NCI-H446 (cell line): Measurements from ENCODE around the gene MYL5.
"Not testable (repeated sequence)": the region's sequence is repeated elsewhere in the genome, so short reads cannot be mapped to it uniquely, and the experiment has no call there.

ENCODE experiments used
- DNase-seq, 2 experiments: peaks; one replicate each; lab custom pipeline; 2025; lab: John Stamatoyannopoulos, UW

MYL5 gene

DNA sequence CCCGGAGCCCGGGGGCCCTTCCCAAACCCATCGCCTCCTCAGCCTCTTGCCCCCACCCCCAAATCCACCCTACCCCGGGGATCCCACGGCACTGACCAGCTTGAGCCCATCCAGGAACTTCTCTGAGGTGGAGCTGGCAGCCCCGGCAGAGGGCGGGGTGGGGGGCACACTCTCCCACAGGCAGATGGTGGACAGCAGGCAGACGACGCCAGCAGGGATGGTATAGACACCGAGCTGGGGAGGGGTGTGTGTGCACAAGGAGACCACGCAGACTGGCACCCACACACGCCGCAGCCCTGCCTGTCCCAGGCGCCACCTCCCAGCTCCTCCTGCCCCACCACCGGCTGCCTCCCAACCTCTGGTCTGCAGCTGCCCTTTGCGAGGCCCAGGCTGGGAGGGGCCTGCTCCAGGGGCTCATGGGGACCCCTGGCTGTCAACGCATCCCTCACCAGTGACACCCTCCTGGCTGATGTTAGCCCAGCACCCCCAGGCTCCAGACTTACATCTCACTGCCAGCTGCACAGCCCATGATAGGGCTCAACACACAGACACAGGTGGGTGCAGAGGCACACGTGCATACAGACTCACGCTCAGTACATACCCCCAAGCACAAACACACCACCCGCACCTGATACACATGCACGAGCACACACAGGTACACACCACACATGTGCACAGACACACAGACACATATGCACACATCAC, 10.4 kb downstream of the MYL5 start:
- no peak for DNase-seq

DNA sequence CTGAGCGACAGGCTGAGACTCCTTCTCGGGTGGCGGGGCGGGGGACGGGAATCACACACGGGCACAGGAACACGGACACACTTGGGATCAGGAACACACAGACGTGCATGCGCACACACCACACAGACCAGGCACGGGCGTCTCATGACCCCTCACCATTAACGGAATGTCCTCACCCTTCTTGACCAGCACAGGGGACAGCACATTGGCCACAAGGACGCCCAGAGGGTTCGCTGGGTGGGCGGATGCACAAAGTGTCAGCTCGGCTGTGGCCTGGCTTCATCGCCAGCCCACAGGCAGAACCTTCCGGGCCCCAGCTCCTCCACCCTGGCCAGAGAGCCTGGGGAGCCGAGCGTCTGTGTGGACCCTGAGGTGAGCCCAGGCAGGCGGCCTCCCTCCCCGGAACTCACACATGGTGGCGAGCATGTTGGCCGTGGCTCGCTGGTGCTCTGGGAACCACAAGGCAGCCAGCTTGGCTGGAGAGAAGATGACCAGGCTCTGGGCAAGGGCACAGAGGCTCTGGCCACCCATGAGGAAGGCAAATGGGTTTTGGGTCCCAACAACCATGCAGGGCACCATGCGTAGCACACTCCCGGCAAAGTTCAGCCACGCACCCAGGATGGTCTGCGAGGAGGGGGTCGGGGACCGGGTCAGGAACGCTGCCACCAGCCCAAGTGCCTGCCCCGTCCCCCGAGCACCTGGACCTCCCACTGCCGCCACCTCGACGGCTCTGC, 11.5 kb downstream of the MYL5 start:
- DNase-seq: no peak

DNA sequence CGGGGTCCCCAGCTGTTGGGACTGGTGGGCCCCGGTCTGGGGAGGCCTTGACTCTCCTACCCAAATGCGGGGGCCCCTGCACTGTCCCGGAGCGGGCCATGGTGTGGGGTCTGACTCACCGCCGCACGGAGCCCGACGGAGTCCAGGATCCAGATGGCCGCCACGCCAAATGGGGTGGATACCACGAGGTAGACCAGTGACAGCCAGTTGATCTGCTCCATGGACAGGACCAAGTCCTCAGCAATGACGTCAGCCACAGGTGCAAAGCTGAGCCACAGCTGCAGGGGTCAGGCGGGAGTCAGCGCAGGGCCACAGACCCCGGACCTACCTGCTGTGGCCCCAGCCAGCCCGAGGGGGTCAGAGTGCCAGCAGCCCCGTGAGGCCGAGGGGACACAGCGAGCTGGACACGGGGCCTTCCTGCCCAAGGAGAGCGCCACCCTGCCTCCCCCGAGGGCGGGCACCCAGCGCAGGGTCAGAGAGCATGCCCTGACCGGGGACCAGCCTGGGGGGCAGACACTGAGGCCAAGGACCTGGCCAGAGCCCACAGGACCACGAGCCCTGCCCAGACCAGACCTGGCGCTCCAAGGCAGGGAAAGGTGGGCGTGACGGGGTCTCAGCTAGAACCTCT, 12.2 kb downstream of the MYL5 start:
- no peak for DNase-seq

DNA sequence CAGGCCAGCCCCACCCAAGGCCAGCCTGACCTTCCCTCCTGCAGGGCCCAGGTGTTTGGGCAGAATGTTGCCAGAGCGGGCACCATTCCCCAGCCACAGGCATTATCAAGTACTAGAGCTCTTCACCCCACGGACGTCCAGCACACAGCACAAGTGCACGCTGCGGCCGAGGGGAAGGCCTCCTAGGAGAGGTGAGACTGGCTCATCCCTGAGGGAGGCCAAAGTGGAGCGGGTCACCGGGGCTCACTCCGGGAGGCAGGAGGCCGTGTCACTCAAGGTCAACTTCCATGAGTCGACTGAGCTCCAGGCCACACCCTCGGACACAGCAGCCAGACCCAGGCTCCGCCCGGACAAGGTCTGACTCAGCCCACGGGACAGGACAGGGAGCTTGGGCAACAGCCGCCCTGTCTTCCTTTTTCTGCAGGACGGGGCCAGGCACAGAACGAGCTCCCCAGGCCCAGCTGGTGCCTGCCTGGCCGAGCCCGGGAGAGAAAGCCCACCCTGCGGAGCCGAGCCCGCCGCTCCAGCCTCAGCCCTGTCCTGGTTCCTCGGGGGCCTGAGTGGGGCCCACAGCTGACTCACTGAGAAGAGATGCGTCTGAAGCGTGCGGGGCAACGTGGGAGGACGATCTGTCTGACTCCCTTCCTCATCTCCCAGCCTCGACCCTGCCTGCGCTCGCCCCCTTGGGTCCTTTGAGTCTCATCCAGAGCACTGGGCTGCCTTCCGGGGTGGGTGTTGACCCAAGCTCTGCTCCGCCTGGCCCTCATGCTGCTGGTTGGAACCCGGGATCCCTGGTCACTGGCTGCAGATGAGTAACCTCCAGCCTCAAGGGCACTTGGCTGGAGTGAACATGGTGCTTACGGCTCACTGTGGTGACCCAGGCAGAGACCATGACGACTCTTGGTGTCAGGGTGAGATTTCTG, 13.0 kb downstream of the MYL5 start:
- no peak for DNase-seq

DNA sequence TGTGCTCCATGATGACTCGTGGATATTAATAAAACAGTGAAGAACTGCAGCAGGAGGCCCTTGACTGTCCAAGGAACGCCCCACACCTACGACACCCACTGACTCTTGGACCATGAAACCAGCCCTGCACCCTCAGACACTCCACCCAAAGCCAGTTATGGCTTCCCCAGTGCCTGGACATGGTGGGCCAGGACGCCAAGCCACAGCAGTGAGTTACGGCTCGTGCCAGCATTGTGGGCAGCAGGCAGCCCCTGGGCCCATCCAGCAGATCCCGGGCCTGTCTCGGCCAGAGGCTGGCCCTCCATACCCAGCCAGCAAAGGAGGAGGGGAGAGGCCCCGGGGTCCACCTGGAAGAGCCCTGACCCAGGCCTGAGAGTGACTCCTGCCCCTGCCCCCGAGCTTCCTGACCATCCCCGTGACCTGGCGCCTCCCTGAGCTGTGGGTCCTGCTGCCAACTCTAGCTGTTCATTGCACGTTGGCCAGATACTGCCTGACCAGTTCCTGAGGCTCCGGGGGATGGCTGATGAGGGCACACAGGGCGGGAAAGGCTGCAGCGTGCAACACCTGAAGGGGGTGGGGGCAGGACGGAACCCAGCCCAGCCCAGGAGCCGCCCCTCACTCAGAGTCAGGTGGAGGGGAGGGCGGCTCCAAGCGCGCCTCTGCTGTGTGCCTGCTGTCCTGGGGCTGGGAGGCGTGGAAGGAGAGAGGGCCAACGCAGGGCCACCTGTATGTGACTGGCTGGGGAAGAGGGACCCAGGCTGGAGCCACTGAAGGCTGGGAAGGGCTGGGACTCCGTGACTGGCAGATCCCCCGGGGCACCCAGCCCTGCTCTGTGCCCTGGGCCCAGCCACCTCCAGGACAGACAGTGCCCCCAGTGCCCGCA, 13.9 kb downstream of the MYL5 start:
- no peak for DNase-seq

DNA sequence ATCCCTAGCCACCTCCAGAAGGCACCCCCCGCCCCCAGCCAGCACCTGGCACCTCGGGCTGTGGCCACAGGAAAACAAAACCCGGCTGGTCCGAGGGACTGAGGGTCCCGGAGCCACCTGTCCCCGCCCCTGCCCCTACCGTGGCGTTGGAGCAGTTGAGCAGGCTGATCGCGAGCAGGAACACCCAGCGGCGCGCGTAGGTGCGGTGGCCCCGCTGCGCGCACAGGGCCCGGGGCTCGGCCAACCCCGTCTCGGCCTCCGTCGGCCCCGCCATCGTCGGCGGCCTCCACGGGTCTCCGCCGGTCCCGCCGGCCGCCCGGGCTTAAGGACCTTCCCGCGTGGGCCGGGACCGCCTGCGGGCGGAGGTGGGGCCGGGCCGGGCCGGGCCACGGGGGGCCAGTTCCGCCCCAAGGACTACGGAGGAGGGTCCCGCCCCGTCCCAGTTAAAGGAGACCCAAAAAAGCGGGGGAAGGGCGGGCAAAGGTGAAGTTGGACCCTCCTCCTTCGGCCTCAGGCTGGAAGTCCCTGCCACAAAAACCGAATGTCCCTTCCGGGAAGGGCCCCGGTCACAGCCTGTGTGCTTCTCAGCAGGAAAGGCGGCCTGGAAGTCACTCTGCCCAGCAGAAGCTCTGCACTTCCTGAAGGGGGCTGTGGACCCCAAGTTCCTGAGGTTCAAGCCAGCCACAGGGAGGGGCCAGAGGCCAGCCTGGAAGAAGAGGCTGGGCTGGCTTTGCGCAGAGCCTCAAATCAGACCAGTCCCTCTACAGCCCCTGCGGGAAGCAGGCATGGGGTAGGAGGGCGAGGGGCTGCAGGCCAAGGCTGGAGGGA, 14.7 kb downstream of the MYL5 start, which contains the start of gene SLC49A3:
Gene SLC49A3 (minus strand): TSS at position 298 of the 828 bp plus-strand sequence. CDS start 24 bp downstream, at position 274.
- DNase-seq: no peak

DNA sequence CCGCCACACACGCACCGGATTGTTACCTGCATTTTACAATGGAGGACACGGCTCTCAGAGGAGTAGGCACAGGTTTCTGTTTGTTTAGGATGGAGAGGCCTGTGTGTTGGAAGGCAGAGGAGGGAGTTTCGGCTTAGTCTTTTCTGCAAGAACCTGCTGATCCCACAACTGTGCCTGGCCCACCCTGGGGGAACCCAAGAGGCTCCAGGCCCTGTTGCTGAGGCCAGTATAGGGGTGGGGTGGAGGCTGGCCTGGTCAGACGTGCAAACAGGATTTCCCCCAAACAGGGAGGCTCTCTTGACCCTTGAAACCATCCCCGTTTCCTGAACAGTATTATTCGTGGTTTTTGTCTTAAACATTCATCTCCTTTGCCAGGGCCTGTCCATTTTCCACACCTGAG, 15.4 kb downstream of the MYL5 start:
- no peak for DNase-seq

DNA sequence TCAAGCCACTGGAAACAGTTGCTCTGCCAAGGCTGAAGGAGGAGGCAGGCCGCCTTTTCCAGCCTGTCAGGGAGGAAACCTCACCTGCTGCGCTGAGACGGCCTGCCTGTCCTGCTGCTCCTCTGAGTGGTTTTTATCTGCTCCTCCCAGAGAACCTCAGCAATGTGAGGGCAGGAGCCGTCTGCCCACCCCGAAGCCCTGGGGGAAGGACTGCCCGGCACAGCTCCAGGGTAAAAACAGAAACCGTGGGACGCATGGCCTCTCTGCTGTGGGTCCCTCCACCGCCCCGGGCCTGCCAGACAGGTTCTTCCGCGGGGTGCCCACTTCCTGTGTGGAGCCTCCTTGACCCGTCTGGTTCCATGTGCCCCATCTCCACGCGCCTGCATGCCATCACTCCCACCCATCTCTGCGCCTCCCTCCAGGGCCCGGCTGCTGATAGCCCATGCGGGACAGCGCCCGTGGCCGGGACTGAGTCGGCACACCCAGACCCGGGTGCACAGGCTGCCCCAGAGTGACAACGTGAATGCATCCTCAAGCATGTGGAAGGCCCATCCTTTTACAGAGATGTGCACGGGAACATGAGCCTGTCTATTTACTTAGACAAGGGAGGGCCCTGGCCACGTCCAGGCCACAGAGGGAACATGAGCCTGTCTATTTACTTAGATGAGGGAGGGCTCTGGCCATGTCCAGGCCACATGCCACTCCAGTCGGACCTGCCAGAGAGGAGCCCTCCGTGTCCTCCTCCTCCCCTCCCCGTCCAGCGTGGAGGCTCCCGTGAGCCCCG, 18.6 kb downstream of the MYL5 start:
- DNase-seq: no peak

DNA sequence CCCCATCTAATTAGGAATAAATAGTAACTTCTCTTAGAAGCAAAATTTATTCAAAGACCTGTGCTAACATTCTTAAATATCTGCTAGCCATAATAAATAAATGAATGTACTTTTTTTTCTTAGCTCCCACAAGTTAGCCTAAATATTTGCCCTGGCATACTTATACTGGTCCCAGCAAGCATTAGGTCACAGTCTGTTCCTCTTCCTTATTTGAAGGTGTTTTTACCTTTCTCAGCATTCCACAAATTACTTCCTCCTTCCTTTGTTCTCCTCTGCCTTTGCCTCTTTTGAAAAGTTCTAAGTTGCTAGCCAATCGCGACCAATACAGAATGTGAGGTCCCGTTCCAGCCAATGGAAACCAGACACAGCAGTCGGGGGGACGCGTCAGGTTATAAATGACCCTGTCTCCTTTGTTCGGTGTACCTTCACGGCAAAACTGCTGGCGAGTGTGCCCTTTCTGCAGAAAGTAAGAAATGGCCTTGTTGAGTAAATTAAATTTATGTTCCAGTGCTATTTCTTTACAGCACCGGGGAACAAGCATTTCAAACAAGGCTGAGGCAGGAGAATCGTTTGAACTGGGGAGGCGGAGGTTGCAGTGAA, 20.1 kb downstream of the MYL5 start:
- DNase-seq: not testable (repeated sequence)

DNA sequence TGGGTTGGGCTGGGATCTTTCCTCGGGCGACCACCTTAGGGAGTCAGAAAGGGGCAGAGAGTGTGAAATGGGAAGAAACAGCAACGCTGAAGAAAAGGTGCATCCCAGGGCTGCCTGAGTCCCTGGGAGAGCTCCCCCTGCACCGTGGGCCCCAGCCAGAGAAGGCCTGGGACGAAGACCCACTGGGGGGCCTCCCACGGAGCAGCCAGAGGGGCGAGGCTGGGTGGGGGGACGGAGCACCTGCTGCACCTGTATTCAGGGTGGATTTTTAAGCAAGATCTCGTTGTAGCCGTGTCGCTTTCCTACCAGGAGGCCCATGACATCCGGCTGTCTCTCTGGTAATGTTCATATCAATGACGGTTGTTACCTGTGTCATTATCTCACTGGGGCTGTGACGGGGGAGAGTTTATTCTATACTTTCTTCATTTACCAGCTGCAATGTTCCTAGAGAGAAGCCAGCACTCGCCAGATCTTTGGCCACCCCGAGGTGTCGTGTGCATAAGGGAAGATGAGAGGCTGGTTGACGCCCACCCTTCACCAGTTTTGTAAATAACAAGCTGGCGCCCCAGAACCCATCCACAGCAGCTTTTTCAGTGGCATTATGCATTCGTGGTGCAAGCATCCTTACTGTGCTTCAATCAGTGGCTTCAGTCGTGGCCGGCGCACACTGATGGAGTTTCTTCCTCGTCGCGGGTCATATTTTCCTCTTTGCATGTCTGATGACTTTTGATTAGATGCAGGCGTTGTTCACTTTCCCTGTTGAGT, 25.7 kb downstream of the MYL5 start:
- DNase-seq: no peak

DNA sequence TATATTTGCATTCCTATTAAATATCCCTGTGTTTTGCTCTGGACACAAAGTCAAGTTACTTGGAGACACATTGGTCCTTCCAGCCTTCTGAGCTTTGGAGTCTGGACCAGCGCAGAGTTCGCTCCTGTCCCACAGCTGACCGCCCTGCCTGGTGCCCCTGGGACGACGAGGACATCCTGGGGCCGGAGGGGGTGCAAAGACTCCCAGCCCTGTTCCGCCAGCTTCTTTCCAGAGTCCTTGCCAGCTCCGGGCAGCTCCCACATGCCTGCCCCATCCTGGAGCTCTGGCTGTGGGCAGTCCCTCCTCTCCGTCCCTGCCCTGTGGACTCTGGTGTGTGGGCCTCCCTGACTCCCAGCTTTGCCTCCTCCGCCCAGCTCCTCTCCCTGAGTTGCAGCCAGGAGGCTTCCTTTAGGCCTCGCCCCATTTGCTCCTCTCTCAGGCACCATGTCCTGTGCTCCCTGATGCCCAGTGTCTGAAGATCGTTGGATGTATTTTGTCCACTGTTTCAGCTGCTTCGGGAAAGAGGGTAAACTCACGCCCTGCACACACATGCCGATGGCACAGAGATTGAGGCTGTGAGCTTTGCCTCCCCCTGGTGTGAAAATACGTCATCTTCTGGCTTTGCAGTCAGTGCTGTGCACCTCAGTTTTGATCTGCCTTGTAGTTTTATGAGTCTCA, 26.4 kb downstream of the MYL5 start:
- no peak for DNase-seq

DNA sequence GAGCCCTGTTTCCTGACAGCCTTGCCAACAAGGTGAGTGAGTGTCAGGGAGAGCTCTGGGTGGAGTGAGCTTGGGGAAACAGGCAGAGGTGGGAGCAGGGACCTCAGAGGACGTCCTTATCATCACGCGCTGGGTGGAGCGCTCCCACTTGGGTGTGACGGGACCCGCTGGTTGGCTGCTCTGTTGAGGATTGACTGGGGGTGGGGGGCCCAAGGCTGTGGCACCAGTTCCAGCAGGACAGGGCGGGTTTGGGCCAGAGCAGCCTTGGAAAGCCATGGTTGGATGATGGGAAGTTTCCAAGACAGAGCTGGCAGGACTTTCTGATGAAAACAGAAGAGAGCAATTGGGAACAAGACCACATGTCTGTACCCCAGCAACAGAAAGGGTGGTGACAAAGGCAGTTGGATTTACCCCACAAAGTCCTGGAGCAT, 28.3 kb downstream of the MYL5 start:
- no peak for DNase-seq

DNA sequence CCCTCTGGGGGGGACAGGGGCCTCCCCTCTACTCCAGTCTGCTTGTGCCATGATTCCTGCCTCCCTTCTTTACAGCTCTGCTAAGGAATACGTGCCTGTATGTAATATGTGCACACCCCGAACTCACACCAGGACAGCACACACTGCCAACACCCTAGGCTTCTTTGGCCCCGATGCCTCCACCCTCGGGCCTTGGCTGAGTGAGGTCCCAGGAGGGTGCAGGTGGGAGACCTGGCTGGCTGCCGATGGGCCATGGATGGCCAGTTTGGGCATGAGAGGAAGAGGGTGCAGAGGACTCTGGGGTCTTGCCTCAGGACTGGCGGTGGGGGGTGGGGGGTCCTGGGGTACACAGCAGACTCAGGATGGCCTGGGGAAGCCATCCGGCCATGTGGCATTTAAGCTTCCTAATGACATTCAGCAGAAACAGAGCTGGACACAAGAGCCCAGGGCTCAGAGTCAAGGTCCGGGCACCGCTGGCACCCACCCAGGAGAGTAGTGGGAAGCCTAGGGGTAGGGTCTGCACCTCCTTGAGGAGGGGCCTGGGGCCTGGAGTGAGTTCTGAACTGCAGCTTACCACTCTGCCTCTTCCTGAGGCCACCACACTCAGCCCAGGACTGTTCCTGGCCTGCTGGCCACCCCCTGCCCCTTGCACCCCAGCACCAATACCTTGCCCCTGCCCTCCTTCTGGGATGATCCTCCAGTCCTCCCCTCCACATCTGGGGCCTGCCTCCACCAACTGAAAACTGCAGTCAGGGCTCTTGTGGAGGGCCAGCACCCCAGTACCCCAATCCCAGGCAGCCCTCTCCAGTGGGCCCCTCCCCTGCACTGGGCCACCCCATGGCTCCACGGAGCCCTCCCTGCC, 29.2 kb downstream of the MYL5 start:
- DNase-seq: no peak

DNA sequence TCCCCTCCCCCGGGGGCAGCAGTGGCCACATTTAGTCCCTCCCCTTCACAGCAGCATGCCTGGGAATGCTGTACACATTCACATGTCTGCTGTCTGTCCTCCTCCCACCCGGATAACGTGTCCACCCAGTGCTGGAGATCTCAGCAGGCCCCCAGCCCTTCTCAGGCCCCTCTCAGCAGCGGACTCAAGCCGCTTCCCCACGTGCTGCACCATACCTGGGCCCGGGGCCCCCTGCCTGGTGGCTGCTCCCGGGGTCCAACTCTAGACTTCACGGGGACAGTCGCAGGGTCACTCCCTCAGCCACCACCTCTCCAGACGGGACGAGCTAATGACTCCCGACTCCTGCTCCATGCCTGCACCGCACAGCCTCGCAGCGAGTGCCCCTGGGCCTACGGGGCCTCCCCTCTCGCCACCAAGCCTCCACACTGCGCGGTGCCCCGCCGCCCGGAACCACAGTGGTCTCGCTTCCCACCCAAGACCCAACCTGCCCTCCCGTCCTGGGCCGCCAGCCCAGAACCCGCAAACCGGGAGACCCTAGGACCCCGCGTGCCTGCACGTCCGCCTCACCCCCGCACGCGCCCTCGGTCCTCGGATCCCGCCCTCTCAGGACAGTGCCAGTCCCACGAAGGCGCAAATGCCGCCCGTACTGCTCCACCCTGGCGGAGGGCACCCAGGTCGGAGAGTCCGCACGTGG, 30.0 kb downstream of the MYL5 start:
- no peak for DNase-seq

DNA sequence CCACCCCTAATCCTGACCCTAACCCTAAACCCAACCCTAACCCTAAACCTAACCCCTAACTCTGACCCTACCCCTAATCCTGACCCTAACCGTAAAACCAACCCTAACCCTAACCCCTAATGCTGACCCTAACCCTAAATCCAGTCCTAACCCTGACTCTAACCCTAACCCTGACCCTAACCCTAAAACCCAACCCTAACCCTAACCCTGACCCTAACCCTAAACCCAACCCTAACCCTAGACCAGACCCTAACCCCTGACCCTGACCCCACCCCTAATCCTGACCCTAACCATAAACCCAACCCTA, 30.6 kb downstream of the MYL5 start:
- DNase-seq: no peak
